Endodermal cell (in vitro differentiated cells): ENCODE results near the gene PPP1CA. TPM values are rescaled to one million over a fixed set of nuclear protein-coding genes. Genes with fewer than 3 reads are reported as not detected.

ENCODE experiments used
- DNase-seq: peaks from one replicate; pipeline ENCODE4 v3.0.0-alpha.2; 2017
- H3K27ac ChIP-seq: 2 replicates; pipeline ENCODE4 v1.5.1; 2013; ENCODE audit warnings: mild to moderate bottlenecking, low read depth, low read length, moderate library complexity
- H3K27me3 ChIP-seq: 2 replicates; pipeline ENCODE4 v1.6.1; 2013; ENCODE audit warnings: mild to moderate bottlenecking, low read length, moderate library complexity; ENCODE audit not compliant: insufficient read depth, control insufficient read depth, poor library complexity, severe bottlenecking
- H3K36me3 ChIP-seq: 2 replicates; pipeline ENCODE4 v1.7.0; 2013; ENCODE audit warnings: mild to moderate bottlenecking, low read length, moderate library complexity; ENCODE audit not compliant: control insufficient read depth, insufficient read depth
- H3K4me1 ChIP-seq: one replicate; pipeline ENCODE4 v1.7.0; 2013; ENCODE audit warnings: low read length; ENCODE audit not compliant: control insufficient read depth, insufficient read depth
- H3K4me3 ChIP-seq: 2 replicates; pipeline ENCODE4 v1.5.1; 2013; ENCODE audit warnings: mild to moderate bottlenecking, low read length, moderate library complexity
- H3K9ac ChIP-seq: 2 replicates; pipeline ENCODE4 v1.6.1; 2013; ENCODE audit warnings: mild to moderate bottlenecking, low read length, moderate library complexity; ENCODE audit not compliant: poor library complexity, severe bottlenecking; ENCODE audit errors: extremely low read depth
- H3K9me3 ChIP-seq: 2 replicates; pipeline ENCODE4 v1.6.1; 2013; ENCODE audit warnings: mild to moderate bottlenecking, low read length, moderate library complexity; ENCODE audit not compliant: control insufficient read depth
- H3K27ac Mint-ChIP-seq: 2 replicates; pipeline ENCODE4 v1.8.0; 2020; ENCODE audit warnings: mixed read lengths
- H3K27me3 Mint-ChIP-seq: 2 replicates; pipeline ENCODE4 v1.8.0; 2021; ENCODE audit warnings: mild to moderate bottlenecking, mixed read lengths; ENCODE audit not compliant: insufficient read depth
- H3K36me3 Mint-ChIP-seq: 2 replicates; pipeline ENCODE4 v1.8.0; 2020; ENCODE audit warnings: low read depth, mixed read lengths
- H3K4me1 Mint-ChIP-seq: 2 replicates; pipeline ENCODE4 v1.8.0; 2020; ENCODE audit warnings: mixed read lengths
- H3K4me3 Mint-ChIP-seq: 2 replicates; pipeline ENCODE4 v1.8.0; 2020; ENCODE audit warnings: mild to moderate bottlenecking, moderate library complexity, mixed read lengths
- H3K9me3 Mint-ChIP-seq: 2 replicates; pipeline ENCODE4 v1.8.0; 2020; ENCODE audit warnings: mild to moderate bottlenecking, mixed read lengths
- WGBS, 2 experiments: methylation state at CpG; one replicate each; pipeline versions ENCODE4 v1.1.5 to v1.1.7; 2013; ENCODE audit warnings: missing lambda C conversion rate in 2 of 2, mixed read lengths in 1 of 2; ENCODE audit not compliant: insufficient coverage in 1 of 2, insufficient read length in 1 of 2; 5-methylcytosine and 5-hydroxymethylcytosine counted together
- total RNA-seq, 2 donors: library from RNA; stranded (reverse); fragmentation: NEBNext Ultra II Directional in 1 of 2; extraction: Animal tissue kit (Norgen Biotek cat#: 25700) in 1 of 2; gene quantifications; 2 replicates in 1 of 2; 3 replicates in 1 of 2; pipeline ENCODE4 v1.2.1, GENCODE V29; 2021
- TF ChIP-seq, protein P1 (sequence below): fragments of 200-600 bp; sonication (generic); conservative IDR thresholded peaks from 2 replicates; pipeline ENCODE4 v1.5.0; 2021; ENCODE audit warnings: antibody characterized with exemption, mild to moderate bottlenecking

The PPP1CA gene
- total RNA-seq, 2 donors from 2014 or later, result 182 to 212 TPM

GRCh38 chr11:67364169-67364568 lies 37.5 kb downstream of the PPP1CA start:
- WGBS, 2 experiments, result 91 to 100% methylated on average over 3 of the region's 3 CpGs
- TF ChIP-seq, protein P1, sequence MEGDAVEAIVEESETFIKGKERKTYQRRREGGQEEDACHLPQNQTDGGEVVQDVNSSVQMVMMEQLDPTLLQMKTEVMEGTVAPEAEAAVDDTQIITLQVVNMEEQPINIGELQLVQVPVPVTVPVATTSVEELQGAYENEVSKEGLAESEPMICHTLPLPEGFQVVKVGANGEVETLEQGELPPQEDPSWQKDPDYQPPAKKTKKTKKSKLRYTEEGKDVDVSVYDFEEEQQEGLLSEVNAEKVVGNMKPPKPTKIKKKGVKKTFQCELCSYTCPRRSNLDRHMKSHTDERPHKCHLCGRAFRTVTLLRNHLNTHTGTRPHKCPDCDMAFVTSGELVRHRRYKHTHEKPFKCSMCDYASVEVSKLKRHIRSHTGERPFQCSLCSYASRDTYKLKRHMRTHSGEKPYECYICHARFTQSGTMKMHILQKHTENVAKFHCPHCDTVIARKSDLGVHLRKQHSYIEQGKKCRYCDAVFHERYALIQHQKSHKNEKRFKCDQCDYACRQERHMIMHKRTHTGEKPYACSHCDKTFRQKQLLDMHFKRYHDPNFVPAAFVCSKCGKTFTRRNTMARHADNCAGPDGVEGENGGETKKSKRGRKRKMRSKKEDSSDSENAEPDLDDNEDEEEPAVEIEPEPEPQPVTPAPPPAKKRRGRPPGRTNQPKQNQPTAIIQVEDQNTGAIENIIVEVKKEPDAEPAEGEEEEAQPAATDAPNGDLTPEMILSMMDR, result no peak
- no peak overlapping the region for H3K27ac ChIP-seq
- H3K9me3 ChIP-seq, result no peaks in the 10 kb centered on the region
- Mint-ChIP-seq H3K9me3 (no peaks in the 10 kb centered on the region), H3K4me1 (peaks cover 7% of the 10 kb centered on the region), H3K36me3 (peaks cover 2% of the 10 kb centered on the region), H3K4me3 (no peak overlapping the region), H3K27ac (no peak overlapping the region), H3K27me3 (peaks cover 42% of the 10 kb centered on the region)
- no peak for DNase-seq
- no peak overlapping the region for H3K9ac ChIP-seq
- H3K36me3 ChIP-seq, result no peaks in the 10 kb centered on the region
- H3K4me3 ChIP-seq, result no peak overlapping the region
- no peaks in the 10 kb centered on the region for H3K4me1 ChIP-seq
- no peaks in the 10 kb centered on the region for H3K27me3 ChIP-seq

DNA sequence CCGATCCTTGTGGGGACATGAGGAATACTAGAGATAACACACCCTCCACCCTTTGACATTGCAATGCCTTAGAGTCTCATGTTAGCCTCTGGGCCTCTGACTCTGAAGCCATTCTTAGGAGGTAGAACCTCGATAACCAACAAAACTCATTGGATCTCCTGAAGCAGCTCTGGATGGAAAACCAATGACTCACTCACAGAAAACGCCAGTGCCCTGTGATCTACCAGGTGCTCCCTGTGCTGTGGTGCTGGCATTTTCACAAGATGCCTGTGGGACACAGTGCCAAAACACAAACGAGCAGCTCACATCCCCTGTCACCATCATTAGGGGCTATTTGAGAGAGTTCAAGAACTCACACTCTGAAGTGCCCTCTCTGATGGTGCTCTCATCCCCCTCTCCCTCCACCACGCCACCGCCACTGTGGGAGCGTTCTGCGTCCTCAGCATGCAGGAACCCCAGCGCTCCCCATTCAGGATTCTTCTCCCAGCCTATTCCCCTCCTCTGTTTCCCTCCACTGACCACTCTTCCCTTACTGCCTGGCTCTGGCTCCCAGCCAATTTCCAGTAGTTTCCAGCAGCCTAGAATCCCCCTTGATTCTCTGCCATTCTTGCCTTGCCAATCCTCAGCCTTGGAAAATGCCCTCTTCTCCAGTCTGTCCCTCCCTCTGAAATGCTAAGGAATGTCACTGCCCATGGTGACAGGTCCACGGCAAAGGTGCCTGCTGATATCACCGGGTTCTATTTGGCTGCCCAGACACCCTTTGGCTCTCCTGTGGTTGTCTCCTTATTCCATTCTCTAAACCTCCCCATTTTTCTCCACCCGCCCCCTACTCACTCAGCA lies 43.6 kb downstream of the PPP1CA start:
- Mint-ChIP-seq H3K27me3 (peaks cover 38% of the 10 kb centered on the region), H3K36me3 (no peaks in the 10 kb centered on the region), H3K4me1 (peaks cover 29% of the 10 kb centered on the region), H3K4me3 (no peak overlapping the region), H3K27ac (no peak overlapping the region), H3K9me3 (no peaks in the 10 kb centered on the region)
- Histone ChIP-seq H3K4me3 (no peak overlapping the region), H3K9ac (no peak overlapping the region), H3K36me3 (no peaks in the 10 kb centered on the region), H3K9me3 (no peaks in the 10 kb centered on the region), H3K27me3 (no peaks in the 10 kb centered on the region), H3K4me1 (peaks cover 32% of the 10 kb centered on the region), H3K27ac (no peak overlapping the region)
- 78 to 82% methylated on average over 9 to 12 of the region's 12 CpGs for WGBS, 2 experiments
- TF ChIP-seq, protein P1, result no peak
- DNase-seq, result no peak

- Mint-ChIP-seq H3K4me1 (peaks cover 29% of the 10 kb centered on the region), H3K36me3 (no peaks in the 10 kb centered on the region), H3K4me3 (peak overlapping the region; percentile 7), H3K9me3 (no peaks in the 10 kb centered on the region), H3K27me3 (peaks cover 27% of the 10 kb centered on the region), H3K27ac (peak overlapping the region; percentile 31)
- Histone ChIP-seq H3K36me3 (no peaks in the 10 kb centered on the region), H3K4me1 (peaks cover 35% of the 10 kb centered on the region), H3K27ac (no peak overlapping the region), H3K9ac (no peak overlapping the region), H3K27me3 (no peaks in the 10 kb centered on the region), H3K9me3 (no peaks in the 10 kb centered on the region), H3K4me3 (no peak overlapping the region)
- peak; percentile 92 for DNase-seq
- WGBS, 2 experiments, result 40 to 60% methylated on average over 1 to 3 of the region's 3 CpGs
- TF ChIP-seq, protein P1, result peak; percentile 96
Observed at GRCh38 chr11:67356864-67357561, 44.6 kb downstream of the PPP1CA start.
